Astrocyte (in vitro differentiated cells and primary cell): ENCODE data around the gene ISG20L2.

Experiments used
- CTCF ChIP-seq: IDR thresholded peaks from 2 replicates; pipeline ENCODE4 v1.5.1; 2011; ENCODE audit warnings: low read depth, mild to moderate bottlenecking, inconsistent platforms, low read length, moderate library complexity; ENCODE audit not compliant: insufficient read depth
- EZH2 ChIP-seq: IDR thresholded peaks from 2 replicates; pipeline ENCODE4 v1.6.1; 2012; ENCODE audit warnings: mild to moderate bottlenecking, low read length, inconsistent platforms; ENCODE audit not compliant: insufficient read depth

GRCh38 chr1:156765666-156766065, 37.1 kb upstream of the ISG20L2 start:
- no peak for TF ChIP-seq CTCF
- TF ChIP-seq EZH2 = no peak
